ENCODE measurements around the gene GPSM3.

DNA sequence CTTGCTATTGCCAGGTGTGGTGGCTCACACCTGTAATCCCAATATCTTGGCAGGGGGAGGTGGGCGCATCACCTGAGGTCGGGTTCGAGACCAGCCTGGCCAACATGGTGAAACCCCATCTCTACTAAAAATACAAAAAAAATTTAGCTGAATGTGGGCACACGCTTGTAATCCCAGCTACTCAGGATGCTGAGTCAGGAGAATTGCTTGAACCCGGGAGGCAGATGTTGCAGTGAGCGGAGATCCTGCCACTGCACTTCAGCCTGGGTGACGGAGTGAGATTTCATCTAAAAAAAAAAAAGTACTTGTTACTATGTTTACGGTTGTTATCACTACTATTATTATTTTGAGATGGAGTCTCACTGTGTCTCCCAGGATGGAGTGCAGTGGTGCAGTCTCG, 35.6 kb downstream of the GPSM3 start:
- no peak for TF ChIP-seq MYC (IDR thresholded peaks at IDR 0.05; ENCODE audit: low read depth, low read length)
- TF ChIP-seq, protein P1, sequence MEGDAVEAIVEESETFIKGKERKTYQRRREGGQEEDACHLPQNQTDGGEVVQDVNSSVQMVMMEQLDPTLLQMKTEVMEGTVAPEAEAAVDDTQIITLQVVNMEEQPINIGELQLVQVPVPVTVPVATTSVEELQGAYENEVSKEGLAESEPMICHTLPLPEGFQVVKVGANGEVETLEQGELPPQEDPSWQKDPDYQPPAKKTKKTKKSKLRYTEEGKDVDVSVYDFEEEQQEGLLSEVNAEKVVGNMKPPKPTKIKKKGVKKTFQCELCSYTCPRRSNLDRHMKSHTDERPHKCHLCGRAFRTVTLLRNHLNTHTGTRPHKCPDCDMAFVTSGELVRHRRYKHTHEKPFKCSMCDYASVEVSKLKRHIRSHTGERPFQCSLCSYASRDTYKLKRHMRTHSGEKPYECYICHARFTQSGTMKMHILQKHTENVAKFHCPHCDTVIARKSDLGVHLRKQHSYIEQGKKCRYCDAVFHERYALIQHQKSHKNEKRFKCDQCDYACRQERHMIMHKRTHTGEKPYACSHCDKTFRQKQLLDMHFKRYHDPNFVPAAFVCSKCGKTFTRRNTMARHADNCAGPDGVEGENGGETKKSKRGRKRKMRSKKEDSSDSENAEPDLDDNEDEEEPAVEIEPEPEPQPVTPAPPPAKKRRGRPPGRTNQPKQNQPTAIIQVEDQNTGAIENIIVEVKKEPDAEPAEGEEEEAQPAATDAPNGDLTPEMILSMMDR (IDR thresholded peaks at IDR 0.05; ENCODE audit: extremely low read depth in 1 of 2, insufficient read depth in 1 of 2, low read depth in 1 of 2, low read length in 2 of 2) = no peak
- no peak for TF ChIP-seq GATA2 (IDR thresholded peaks at IDR 0.05; ENCODE audit: insufficient read depth, insufficient read length, low read depth, low read length)
- TF ChIP-seq POLR2A (IDR thresholded peaks at IDR 0.05; ENCODE audit: low read depth, low read length) = no peak
- TF ChIP-seq POLR2AphosphoS5 (IDR thresholded peaks at IDR 0.05; ENCODE audit: insufficient read depth, low read depth, low read length) = no peak
- no peak for TF ChIP-seq EZH2 (IDR thresholded peaks at IDR 0.05; ENCODE audit: borderline replicate concordance, low read depth, low read length, severe bottlenecking)
- TF ChIP-seq, protein P2, sequence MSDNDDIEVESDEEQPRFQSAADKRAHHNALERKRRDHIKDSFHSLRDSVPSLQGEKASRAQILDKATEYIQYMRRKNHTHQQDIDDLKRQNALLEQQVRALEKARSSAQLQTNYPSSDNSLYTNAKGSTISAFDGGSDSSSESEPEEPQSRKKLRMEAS (IDR thresholded peaks at IDR 0.05; ENCODE audit: insufficient read depth, insufficient read length) = no peak
- no peak for TF ChIP-seq FOS (IDR thresholded peaks at IDR 0.05; ENCODE audit: borderline replicate concordance, insufficient read depth, low read length)
- no peak for TF ChIP-seq JUN (IDR thresholded peaks at IDR 0.05; ENCODE audit: borderline replicate concordance, insufficient read depth, insufficient read length, low read depth)
